PC-9 (cell line): ENCODE results near the gene ATXN1.

Source experiments
- CTCF ChIP-seq: fragments of 200-600 bp; sonication (generic); conservative IDR thresholded peaks from 2 replicates; pipeline ENCODE4 v1.6.1; 2017; ENCODE audit warnings: mixed run types, antibody characterized with exemption, mild to moderate bottlenecking, moderate library complexity
- EZH2 ChIP-seq: fragments of 200-600 bp; sonication (generic); IDR thresholded peaks from 2 replicates; pipeline ENCODE4 v1.8.0; 2017; ENCODE audit warnings: antibody characterized with exemption, low read depth

DNA sequence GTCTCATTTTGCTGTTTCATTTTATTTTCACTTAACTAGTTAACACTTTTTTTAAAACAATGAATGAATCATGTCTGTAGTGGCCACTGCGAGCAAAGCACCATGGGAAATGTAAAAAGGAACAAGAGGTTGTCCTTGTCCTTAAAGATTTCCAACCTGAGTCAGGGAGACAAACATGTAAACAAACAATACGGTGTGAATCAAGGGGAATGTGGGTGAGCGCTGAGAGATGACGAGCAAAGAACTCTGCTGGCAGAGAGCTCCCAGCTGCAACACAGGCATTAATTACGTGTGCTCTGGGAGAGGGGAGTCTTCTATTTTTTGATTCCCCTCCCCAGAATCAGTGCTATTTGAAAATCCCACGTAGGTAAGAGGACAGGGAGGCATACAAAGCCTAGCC, 84.3 kb downstream of the ATXN1 start:
- TF ChIP-seq CTCF (no peak), EZH2 (no peak)
